ENCODE results near the gene UXS1. TPM values are rescaled to one million over a fixed set of nuclear protein-coding genes. Genes with fewer than 3 reads are reported as not detected.

UXS1 gene
- total and polyA plus RNA-seq, 4 donors, result 59.8 to 80.9 (median 79.8) TPM

DNA sequence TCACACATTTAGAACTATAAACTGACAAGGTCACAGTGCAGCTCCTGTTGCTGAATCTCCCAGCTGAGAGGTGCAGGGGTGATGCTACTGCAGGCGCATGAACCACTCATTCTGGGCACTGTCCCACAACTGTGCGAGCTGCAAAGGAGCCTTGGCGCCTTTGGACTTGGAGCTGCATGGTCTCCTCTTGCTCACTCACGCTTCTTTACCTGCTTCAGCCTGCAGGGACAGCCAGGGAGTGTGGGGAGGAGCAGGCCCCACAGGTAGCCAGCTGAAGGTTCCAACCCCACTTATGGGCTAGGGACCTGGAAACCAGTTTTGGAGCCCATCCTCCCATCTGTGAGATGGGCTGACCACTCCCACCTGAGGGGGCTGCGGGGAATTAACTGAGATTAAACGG is 75.0 kb downstream of the UXS1 start:
- Histone ChIP-seq H3K27me3 (ENCODE audit: control insufficient read depth, insufficient read depth, low read length) (no peaks in the 10 kb centered on the region), H3K4me3 (ENCODE audit: low read depth, low read length) (no peak overlapping the region), H3K4me1 (ENCODE audit: control insufficient read depth, insufficient read depth, low read length) (peaks cover 18% of the 10 kb centered on the region), H3K27ac (ENCODE audit: low read depth, low read length) (no peak overlapping the region), H3K9me3 (ENCODE audit: control insufficient read depth, insufficient read depth, low read length) (no peaks in the 10 kb centered on the region), H3K36me3 (ENCODE audit: control insufficient read depth, insufficient read depth, low read length) (peaks cover 21% of the 10 kb centered on the region)
- DNase-seq (ENCODE audit: low read depth in 4 of 6, low spot score in 6 of 6), result no peak
- WGBS (ENCODE audit: insufficient coverage), result 76% methylated on average over 4 of the region's 6 CpGs

DNA sequence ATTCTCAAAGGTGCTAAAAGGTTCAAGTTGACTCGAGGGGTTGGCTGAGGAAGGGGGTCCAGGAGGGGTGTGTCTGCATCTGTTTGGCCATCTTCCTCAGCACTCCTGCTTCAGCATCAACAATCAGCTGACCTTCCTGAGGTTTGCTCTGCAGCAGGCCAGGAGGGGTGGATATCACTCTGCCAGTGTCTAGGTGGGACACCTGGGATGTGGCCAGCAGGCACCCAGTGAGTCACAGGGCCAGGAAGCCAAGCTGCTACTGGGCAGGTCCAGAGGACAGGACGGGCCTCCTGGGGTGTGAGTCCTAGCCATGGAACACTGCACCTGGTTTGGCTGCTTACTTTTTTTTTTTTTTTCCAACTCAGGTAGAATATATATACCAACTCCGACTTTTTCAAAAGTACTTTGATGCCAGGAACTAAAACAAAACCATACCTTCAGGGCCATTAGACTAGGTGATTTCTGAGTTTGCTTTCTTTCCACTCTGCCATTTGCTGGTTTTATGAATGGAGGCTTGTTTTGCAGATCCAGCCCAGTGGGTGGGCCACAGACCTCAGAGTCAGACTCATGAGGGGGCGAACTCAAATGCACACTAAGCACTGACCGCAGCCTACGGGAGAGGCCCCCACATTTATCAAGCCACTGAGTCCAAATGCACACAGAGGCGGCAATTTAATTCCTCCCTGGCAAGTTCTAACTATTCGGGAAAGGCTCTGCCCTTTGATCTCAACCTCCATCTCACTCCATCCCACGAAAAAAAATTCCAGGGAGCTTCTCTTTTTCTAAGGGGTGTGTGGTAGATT is 76.0 kb downstream of the UXS1 start:
- no peaks in the 10 kb centered on the region for H3K9me3 ChIP-seq (ENCODE audit: control insufficient read depth, insufficient read depth, low read length)
- 63% methylated on average over 4 of the region's 9 CpGs for WGBS (ENCODE audit: insufficient coverage)
- DNase-seq (ENCODE audit: low read depth in 4 of 6, low spot score in 6 of 6), result peak in 2 of 6 donors; percentile 16 to 22
- H3K4me3 ChIP-seq (ENCODE audit: low read depth, low read length), result no peak overlapping the region
- peaks cover 27% of the 10 kb centered on the region for H3K36me3 ChIP-seq (ENCODE audit: control insufficient read depth, insufficient read depth, low read length)
- no peak overlapping the region for H3K27ac ChIP-seq (ENCODE audit: low read depth, low read length)
- H3K4me1 ChIP-seq (ENCODE audit: control insufficient read depth, insufficient read depth, low read length), result peaks cover 18% of the 10 kb centered on the region
- no peaks in the 10 kb centered on the region for H3K27me3 ChIP-seq (ENCODE audit: control insufficient read depth, insufficient read depth, low read length)

DNA sequence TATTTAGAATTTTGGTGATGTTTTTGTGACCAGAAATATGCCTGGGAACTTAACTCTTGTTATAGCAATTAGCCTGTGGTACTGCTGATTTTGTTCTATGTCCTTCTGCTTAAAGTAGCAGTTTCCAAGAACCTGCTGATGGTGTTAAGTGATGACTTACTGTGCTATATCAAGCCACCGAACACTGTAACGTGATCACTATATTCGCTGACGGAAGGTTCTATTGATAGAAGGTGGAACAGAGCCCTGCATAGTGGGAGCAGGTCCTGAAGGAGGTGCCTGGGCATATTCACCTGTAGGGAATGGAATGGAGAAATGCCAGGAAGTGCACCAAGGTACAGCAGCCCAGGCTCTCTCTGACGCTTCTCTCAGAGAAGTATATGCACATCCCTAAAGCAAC is 76.8 kb downstream of the UXS1 start:
- no peaks in the 10 kb centered on the region for H3K27me3 ChIP-seq (ENCODE audit: control insufficient read depth, insufficient read depth, low read length)
- peaks cover 30% of the 10 kb centered on the region for H3K36me3 ChIP-seq (ENCODE audit: control insufficient read depth, insufficient read depth, low read length)
- no peak for DNase-seq (ENCODE audit: low read depth in 4 of 6, low spot score in 6 of 6)

DNA sequence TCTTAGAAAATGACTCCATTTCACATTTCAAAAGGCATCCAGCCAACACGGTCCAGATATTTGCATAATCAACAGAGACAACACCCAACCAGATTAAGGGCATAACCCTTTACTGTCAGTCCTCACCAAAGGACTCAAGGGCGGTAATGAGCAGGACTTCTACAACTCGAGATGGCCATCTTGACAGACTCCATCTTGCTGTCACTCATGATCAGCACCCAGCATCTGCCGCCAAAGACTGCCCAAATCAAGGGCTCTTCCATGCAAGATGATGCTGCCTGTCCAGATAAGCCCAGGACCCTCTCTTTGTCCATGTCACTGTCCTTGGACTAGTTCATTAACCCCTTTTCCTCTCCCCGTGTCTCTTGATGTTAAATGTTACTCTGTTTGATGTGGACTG is 77.9 kb downstream of the UXS1 start:
- DNase-seq (ENCODE audit: low read depth in 4 of 6, low spot score in 6 of 6), result no peak
- Histone ChIP-seq H3K27me3 (ENCODE audit: control insufficient read depth, insufficient read depth, low read length) (no peaks in the 10 kb centered on the region), H3K27ac (ENCODE audit: low read depth, low read length) (no peak overlapping the region), H3K4me3 (ENCODE audit: low read depth, low read length) (no peak overlapping the region), H3K4me1 (ENCODE audit: control insufficient read depth, insufficient read depth, low read length) (peaks cover 15% of the 10 kb centered on the region), H3K36me3 (ENCODE audit: control insufficient read depth, insufficient read depth, low read length) (peaks cover 37% of the 10 kb centered on the region), H3K9me3 (ENCODE audit: control insufficient read depth, insufficient read depth, low read length) (no peaks in the 10 kb centered on the region)
- WGBS (ENCODE audit: insufficient coverage), result 100% methylated on average over 4 of the region's 5 CpGs

More for the DNA sequence above, 76.8 kb downstream of the UXS1 start:
- Histone ChIP-seq H3K9me3 (ENCODE audit: control insufficient read depth, insufficient read depth, low read length) (no peaks in the 10 kb centered on the region), H3K4me1 (ENCODE audit: control insufficient read depth, insufficient read depth, low read length) (peaks cover 18% of the 10 kb centered on the region), H3K4me3 (ENCODE audit: low read depth, low read length) (no peak overlapping the region), H3K27ac (ENCODE audit: low read depth, low read length) (no peak overlapping the region)
- WGBS (ENCODE audit: insufficient coverage), result 90% methylated on average over 5 of the region's 5 CpGs

DNA sequence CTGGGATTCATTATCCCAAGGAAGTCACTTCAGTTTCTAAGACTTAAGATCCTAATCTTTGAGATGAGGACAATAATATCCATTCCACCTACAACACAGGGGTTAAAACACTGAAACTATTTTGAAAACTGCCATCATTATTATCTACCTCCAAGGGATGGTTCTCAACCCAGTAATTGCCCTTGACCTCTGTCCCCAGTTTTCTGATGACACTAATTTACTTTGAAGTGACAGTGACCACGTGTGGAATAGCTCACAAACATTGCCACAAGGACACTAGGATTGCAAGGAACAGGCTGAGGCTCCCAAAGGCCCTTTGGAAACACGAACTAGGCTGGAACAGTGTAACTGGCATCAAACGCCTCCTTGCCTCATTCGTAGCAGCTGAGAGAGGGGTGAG is 78.4 kb downstream of the UXS1 start:
- H3K27ac ChIP-seq (ENCODE audit: low read depth, low read length), result no peak overlapping the region
- no peaks in the 10 kb centered on the region for H3K27me3 ChIP-seq (ENCODE audit: control insufficient read depth, insufficient read depth, low read length)
- peaks cover 40% of the 10 kb centered on the region for H3K36me3 ChIP-seq (ENCODE audit: control insufficient read depth, insufficient read depth, low read length)
- 95% methylated on average over 4 of the region's 4 CpGs for WGBS (ENCODE audit: insufficient coverage)
- no peak for DNase-seq (ENCODE audit: low read depth in 4 of 6, low spot score in 6 of 6)
- H3K4me3 ChIP-seq (ENCODE audit: low read depth, low read length), result no peak overlapping the region
- peaks cover 19% of the 10 kb centered on the region for H3K4me1 ChIP-seq (ENCODE audit: control insufficient read depth, insufficient read depth, low read length)
- no peaks in the 10 kb centered on the region for H3K9me3 ChIP-seq (ENCODE audit: control insufficient read depth, insufficient read depth, low read length)

DNA sequence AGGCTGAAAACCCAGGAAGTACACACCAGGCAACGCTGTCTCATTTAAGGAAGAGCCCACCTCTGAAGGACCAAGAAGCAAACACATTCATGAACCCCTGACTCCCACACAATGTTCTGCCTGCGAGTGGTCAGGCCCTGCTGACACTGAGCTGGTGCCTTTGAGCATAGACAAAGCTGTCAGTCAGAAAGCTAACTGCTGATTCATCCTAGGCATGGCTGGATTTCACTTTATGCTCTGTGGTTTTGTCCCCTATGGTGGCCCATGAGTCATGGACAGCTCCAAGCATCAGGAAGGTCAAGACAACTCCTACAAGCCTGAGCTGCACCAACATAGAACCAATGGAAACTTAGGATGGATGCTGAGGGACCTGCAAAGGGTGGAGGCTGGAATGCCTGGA is 78.9 kb downstream of the UXS1 start:
- no peak for DNase-seq (ENCODE audit: low read depth in 4 of 6, low spot score in 6 of 6)
- peaks cover 22% of the 10 kb centered on the region for H3K4me1 ChIP-seq (ENCODE audit: control insufficient read depth, insufficient read depth, low read length)
- no peaks in the 10 kb centered on the region for H3K9me3 ChIP-seq (ENCODE audit: control insufficient read depth, insufficient read depth, low read length)
- WGBS (ENCODE audit: insufficient coverage), result 95% methylated on average over 2 of the region's 2 CpGs
- H3K36me3 ChIP-seq (ENCODE audit: control insufficient read depth, insufficient read depth, low read length), result peaks cover 39% of the 10 kb centered on the region
- no peaks in the 10 kb centered on the region for H3K27me3 ChIP-seq (ENCODE audit: control insufficient read depth, insufficient read depth, low read length)
- no peak overlapping the region for H3K4me3 ChIP-seq (ENCODE audit: low read depth, low read length)
- no peak overlapping the region for H3K27ac ChIP-seq (ENCODE audit: low read depth, low read length)

DNA sequence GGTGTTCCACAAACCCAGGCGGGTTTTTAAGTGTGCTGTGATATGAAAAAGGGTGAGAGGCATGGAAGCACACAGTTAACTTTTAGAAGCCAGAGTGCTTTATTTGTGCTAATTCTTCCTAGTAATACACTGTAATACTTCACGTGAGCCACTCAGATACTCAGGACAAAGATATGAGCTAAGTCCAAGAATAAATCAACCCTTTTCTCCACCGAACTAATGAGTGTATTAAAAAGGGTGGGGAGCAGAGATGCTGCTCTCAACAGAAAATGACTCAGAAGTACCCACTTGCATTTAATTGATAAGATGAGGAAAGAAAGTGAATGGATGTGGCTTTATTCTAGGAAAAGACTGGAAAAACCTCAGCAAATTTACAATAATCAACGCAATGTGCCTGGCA is 79.9 kb downstream of the UXS1 start:
- H3K4me1 ChIP-seq (ENCODE audit: control insufficient read depth, insufficient read depth, low read length), result peaks cover 26% of the 10 kb centered on the region
- no peaks in the 10 kb centered on the region for H3K9me3 ChIP-seq (ENCODE audit: control insufficient read depth, insufficient read depth, low read length)
- no peaks in the 10 kb centered on the region for H3K27me3 ChIP-seq (ENCODE audit: control insufficient read depth, insufficient read depth, low read length)
- peaks cover 36% of the 10 kb centered on the region for H3K36me3 ChIP-seq (ENCODE audit: control insufficient read depth, insufficient read depth, low read length)
- WGBS (ENCODE audit: insufficient coverage), result 89% methylated on average over 1 of the region's 4 CpGs
- H3K27ac ChIP-seq (ENCODE audit: low read depth, low read length), result no peak overlapping the region
- no peak overlapping the region for H3K4me3 ChIP-seq (ENCODE audit: low read depth, low read length)
- no peak for DNase-seq (ENCODE audit: low read depth in 4 of 6, low spot score in 6 of 6)

DNA sequence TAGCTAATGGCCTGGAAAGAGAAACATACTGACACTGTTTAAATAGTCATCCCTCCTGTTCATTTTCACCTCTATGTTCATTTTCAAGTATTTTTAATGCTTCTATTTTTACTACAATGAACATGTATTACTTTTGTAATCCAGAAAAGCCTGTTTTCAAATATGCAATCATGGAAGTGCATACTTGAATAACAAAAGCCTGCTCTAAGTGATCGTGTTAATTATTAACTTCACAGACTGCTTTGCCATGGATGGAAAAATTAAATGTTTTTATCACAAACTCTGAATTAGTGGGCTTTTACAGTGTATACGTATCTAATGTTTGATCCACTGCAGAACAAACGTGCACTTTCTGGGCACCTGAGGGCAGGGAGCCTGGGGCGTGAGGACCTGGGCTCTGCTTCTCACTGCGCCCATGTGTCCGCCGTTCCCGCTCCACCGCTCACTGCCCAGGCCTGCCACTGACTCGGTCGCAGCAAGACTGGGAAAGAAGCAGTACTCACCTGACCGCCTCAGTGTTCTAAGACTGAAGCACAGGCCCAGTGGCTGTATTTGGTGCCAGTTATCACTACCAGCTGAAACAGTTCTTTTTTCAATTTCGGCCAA is 80.6 kb downstream of the UXS1 start:
- H3K36me3 ChIP-seq (ENCODE audit: control insufficient read depth, insufficient read depth, low read length), result peaks cover 36% of the 10 kb centered on the region
- peaks cover 27% of the 10 kb centered on the region for H3K4me1 ChIP-seq (ENCODE audit: control insufficient read depth, insufficient read depth, low read length)
- H3K27me3 ChIP-seq (ENCODE audit: control insufficient read depth, insufficient read depth, low read length), result no peaks in the 10 kb centered on the region
- DNase-seq (ENCODE audit: low read depth in 4 of 6, low spot score in 6 of 6), result no peak
- no peak overlapping the region for H3K4me3 ChIP-seq (ENCODE audit: low read depth, low read length)
- no peak overlapping the region for H3K27ac ChIP-seq (ENCODE audit: low read depth, low read length)
- 90% methylated on average over 12 of the region's 13 CpGs for WGBS (ENCODE audit: insufficient coverage)
- no peaks in the 10 kb centered on the region for H3K9me3 ChIP-seq (ENCODE audit: control insufficient read depth, insufficient read depth, low read length)

DNA sequence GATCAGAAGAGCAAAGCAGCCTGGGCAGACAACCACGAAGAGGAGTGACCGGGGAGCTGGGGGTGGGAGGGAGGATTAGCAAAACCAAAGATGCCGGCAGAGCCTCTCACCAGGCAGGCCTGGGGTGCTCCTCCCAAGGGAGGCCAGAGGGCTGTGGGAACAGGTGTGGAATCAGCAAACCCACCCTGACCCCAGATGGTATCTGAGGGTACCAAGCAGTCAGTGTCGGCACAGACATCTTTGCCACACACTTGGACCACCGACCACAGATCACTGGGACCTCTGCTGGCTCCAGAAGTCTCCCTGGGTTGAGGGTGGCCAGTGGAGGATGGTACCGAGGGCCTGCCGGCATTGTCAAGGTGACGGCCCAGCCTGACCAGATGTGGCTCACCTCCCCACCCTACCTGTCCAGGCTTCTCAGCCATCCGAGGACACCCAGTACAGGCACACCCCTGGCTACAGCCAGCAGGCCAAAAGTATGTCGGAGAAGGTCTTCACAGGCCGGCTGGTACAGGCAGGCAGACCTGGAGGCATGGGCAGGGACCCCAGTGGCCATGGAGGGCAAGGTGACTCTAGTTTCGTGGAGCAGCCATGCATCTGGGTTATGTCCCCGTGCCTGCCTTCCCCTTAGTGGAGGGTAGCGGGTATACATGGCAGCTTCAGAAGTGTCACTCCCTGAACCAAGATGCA is 82.1 kb downstream of the UXS1 start:
- Histone ChIP-seq H3K9me3 (ENCODE audit: control insufficient read depth, insufficient read depth, low read length) (no peaks in the 10 kb centered on the region), H3K4me3 (ENCODE audit: low read depth, low read length) (no peak overlapping the region), H3K36me3 (ENCODE audit: control insufficient read depth, insufficient read depth, low read length) (peaks cover 36% of the 10 kb centered on the region), H3K27me3 (ENCODE audit: control insufficient read depth, insufficient read depth, low read length) (no peaks in the 10 kb centered on the region), H3K4me1 (ENCODE audit: control insufficient read depth, insufficient read depth, low read length) (peaks cover 29% of the 10 kb centered on the region), H3K27ac (ENCODE audit: low read depth, low read length) (no peak overlapping the region)
- WGBS (ENCODE audit: insufficient coverage), result 93% methylated on average over 13 of the region's 14 CpGs
- no peak for DNase-seq (ENCODE audit: low read depth in 4 of 6, low spot score in 6 of 6)
